PC-3 (cell line): ENCODE data around the gene HSD17B3. TPM values are rescaled to one million over a fixed set of nuclear protein-coding genes. Genes with fewer than 3 reads are reported as not detected.
A peak's percentile ranks its signal among the peaks of the same experiment; 100 is the strongest.

ENCODE experiments used
- ATAC-seq: fragments of 200-7000 bp; cut with Tn5 transposase; 2 replicates; pipeline ENCODE4 v1.9.1; 2020; ENCODE audit warnings: mild to moderate bottlenecking, moderate library complexity
- BruUV-seq: library from RNA; stranded (reverse); fragments of 400-500 nt; replicated peaks from 2 replicates; lab custom pipeline; 2021; lab: Mats Ljungman, UMichigan
- CTCF ChIA-PET: fragments of 300-600 bp; sonication (Branson Sonifier 250); formaldehyde crosslinking; loops from one replicate; lab custom pipeline; 2022; ENCODE audit warnings: antibody characterized with exemption; lab: Charles Lee
- POLR2A ChIA-PET: fragments of 300-600 bp; sonication (Branson Sonifier 250); formaldehyde crosslinking; loops from one replicate; lab custom pipeline; 2022; ENCODE audit warnings: antibody characterized with exemption; ENCODE audit not compliant: unreplicated experiment; lab: Charles Lee
- DNase-seq: peaks from one replicate; pipeline ENCODE4 v3.0.0-alpha.2; 2015
- H2AFZ ChIP-seq: fragments of 300-600 bp; sonication (generic); 2 replicates; pipeline ENCODE4 v1.6.0; 2016; ENCODE audit warnings: antibody characterized with exemption, low read length
- H3F3A ChIP-seq: fragments of 300-600 bp; sonication (generic); one replicate; pipeline ENCODE4 v1.6.0; 2017; ENCODE audit warnings: antibody characterized with exemption, low read length, control low read depth, mild to moderate bottlenecking; ENCODE audit not compliant: unreplicated experiment
- H3K27ac ChIP-seq: fragments of 300-600 bp; sonication (generic); 2 replicates; pipeline ENCODE4 v1.5.1; 2016; ENCODE audit warnings: mild to moderate bottlenecking, low read length
- H3K27me3 ChIP-seq: fragments of 300-600 bp; sonication (generic); 2 replicates; pipeline ENCODE4 v1.6.1; 2016; ENCODE audit warnings: low read length, mixed read lengths
- H3K36me3 ChIP-seq: fragments of 300-600 bp; sonication (generic); 2 replicates; pipeline ENCODE4 v1.6.1; 2016; ENCODE audit warnings: low read depth, mixed run types, low read length, mixed read lengths
- H3K4me1 ChIP-seq: fragments of 300-600 bp; sonication (generic); 2 replicates; pipeline ENCODE4 v1.5.1; 2016; ENCODE audit warnings: low read length; ENCODE audit not compliant: insufficient read depth
- H3K4me2 ChIP-seq: fragments of 300-600 bp; sonication (generic); 2 replicates; pipeline ENCODE4 v1.6.0; 2016; ENCODE audit warnings: low read length
- H3K4me3 ChIP-seq: fragments of 300-600 bp; sonication (generic); 2 replicates; pipeline ENCODE4 v1.5.1; 2016; ENCODE audit warnings: mild to moderate bottlenecking, low read length, mixed read lengths
- H3K79me2 ChIP-seq: fragments of 300-600 bp; sonication (generic); 2 replicates; pipeline ENCODE4 v1.6.1; 2017; ENCODE audit warnings: low read length, mixed read lengths
- H3K9ac ChIP-seq: fragments of 300-600 bp; sonication (generic); 2 replicates; pipeline ENCODE4 v1.6.0; 2016; ENCODE audit warnings: mild to moderate bottlenecking, low read length
- H3K9me2 ChIP-seq: fragments of 300-600 bp; sonication (generic); replicated peaks from 2 replicates; pipeline ENCODE4 v1.6.1; 2016; ENCODE audit warnings: mixed run types, low read length, mixed read lengths
- H3K9me3 ChIP-seq: fragments of 300-600 bp; sonication (generic); 2 replicates; pipeline ENCODE4 v1.6.1; 2016; ENCODE audit warnings: low read length, mixed read lengths
- H4K20me1 ChIP-seq: fragments of 300-600 bp; sonication (generic); 2 replicates; pipeline ENCODE4 v1.6.1; 2016; ENCODE audit warnings: low read length, mixed read lengths
- CTCF ChIP-seq: fragments of 300-600 bp; sonication (generic); conservative IDR thresholded peaks from 2 replicates; pipeline ENCODE4 v1.5.1; 2017; ENCODE audit warnings: antibody characterized with exemption, low read depth, mild to moderate bottlenecking, low read length
- EZH2 ChIP-seq: fragments of 300-600 bp; sonication (generic); IDR thresholded peaks from one replicate; pipeline ENCODE4 v1.6.1; 2017; ENCODE audit warnings: antibody characterized with exemption, mild to moderate bottlenecking, low read length; ENCODE audit not compliant: unreplicated experiment
- EZH2phosphoT487 ChIP-seq: fragments of 300-600 bp; sonication (generic); IDR thresholded peaks from 2 replicates; pipeline ENCODE4 v1.6.1; 2018; ENCODE audit warnings: mild to moderate bottlenecking, antibody characterized with exemption, low read length, borderline replicate concordance
- intact Hi-C: fragments of 100-400 bp; cut with micrococcal nuclease; formaldehyde crosslinking; loops from 2 replicates; pipeline ENCODE4 v1.9.0; 2023
- total RNA-seq: library from RNA; depleted of rRNA; stranded (reverse); fragments of >200 nt; gene quantifications from 2 replicates; pipeline ENCODE4 v1.2.3, GENCODE V29; 2014

HSD17B3 gene
- total RNA-seq, 1 experiment from 2014 or later = 0.26 TPM

DNA sequence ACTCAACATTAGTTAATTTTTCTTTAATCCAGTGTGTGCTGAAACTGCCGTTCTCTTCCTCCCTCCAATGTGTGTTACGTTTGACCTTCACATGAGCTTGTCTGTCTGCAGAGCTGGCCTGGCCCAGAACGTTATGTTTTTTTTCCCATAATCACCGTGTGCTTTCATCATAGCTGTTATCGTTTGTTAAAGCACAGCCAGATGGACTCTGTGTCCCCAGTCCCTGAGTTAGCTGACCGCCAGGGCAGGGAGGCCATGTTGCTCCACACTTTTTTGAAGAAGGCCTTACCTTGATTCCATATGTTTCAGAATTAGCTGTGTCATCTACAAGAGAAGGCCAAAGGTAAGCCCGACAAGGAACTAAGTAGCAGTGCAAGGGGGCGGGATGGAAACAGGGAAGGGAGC, 55.7 kb downstream of the HSD17B3 start:
- no peak overlapping the region for H3K9ac ChIP-seq
- DNase-seq (no peak), ATAC-seq (no peak)
- H4K20me1 ChIP-seq = no peaks in the 10 kb centered on the region
- H3K4me2 ChIP-seq = no peak overlapping the region
- H3K4me1 ChIP-seq = peaks cover 8% of the 10 kb centered on the region
- no peak overlapping the region for H2AFZ ChIP-seq
- H3K36me3 ChIP-seq = no peaks in the 10 kb centered on the region
- POLR2A ChIA-PET = no interaction called here
- H3K27me3 ChIP-seq = no peaks in the 10 kb centered on the region
- no peak overlapping the region for H3K27ac ChIP-seq
- H3K4me3 ChIP-seq = no peak overlapping the region
- no peaks in the 10 kb centered on the region for H3K9me2 ChIP-seq
- no peaks in the 10 kb centered on the region for H3K9me3 ChIP-seq
- H3F3A ChIP-seq = no peaks in the 10 kb centered on the region
- TF ChIP-seq EZH2phosphoT487 (no peak), EZH2 (no peak), CTCF (no peak)
- BruUV-seq = no TSS peak
- intact Hi-C loops = no loop called here
- CTCF ChIA-PET = no interaction called here
- H3K79me2 ChIP-seq = no peaks in the 10 kb centered on the region

GRCh38 chr9:96245399-96245798, 56.6 kb downstream of the HSD17B3 start:
- POLR2A ChIA-PET = no interaction called here
- H3K4me3 ChIP-seq = no peak overlapping the region

More at GRCh38 chr9:96245399-96245798, 56.6 kb downstream of the HSD17B3 start:
- no peaks in the 10 kb centered on the region for H3K9me3 ChIP-seq
- H3K4me1 ChIP-seq = peaks cover 12% of the 10 kb centered on the region
- ATAC-seq (no peak), DNase-seq (no peak)
- intact Hi-C loops = no loop called here
- H4K20me1 ChIP-seq = no peaks in the 10 kb centered on the region
- H3K9ac ChIP-seq = no peak overlapping the region
- no peak overlapping the region for H3K27ac ChIP-seq
- no peaks in the 10 kb centered on the region for H3K27me3 ChIP-seq
- no TSS peak for BruUV-seq
- no peak overlapping the region for H3K4me2 ChIP-seq
- TF ChIP-seq EZH2 (no peak), EZH2phosphoT487 (no peak), CTCF (peak; percentile 45)
- no peaks in the 10 kb centered on the region for H3K9me2 ChIP-seq
- no peaks in the 10 kb centered on the region for H3F3A ChIP-seq
- H3K36me3 ChIP-seq = no peaks in the 10 kb centered on the region
- no peak overlapping the region for H2AFZ ChIP-seq
- H3K79me2 ChIP-seq = no peaks in the 10 kb centered on the region
- CTCF ChIA-PET = no interaction called here
